Effector memory CD4-positive, alpha-beta T cell (primary cell): ENCODE results near the gene MCFD2.

ENCODE experiments used
- DNase-seq, 3 donors: peaks; one replicate each; pipeline ENCODE4 v3.0.0-alpha.2; 2020
- H3K27ac ChIP-seq: 2 replicates; pipeline ENCODE4 v1.7.0; 2013; ENCODE audit warnings: mild to moderate bottlenecking, low read length, moderate library complexity; ENCODE audit not compliant: insufficient read depth, poor library complexity, severe bottlenecking
- H3K27me3 ChIP-seq: replicated peaks from 2 replicates; pipeline ENCODE4 v1.7.0; 2013; ENCODE audit warnings: mild to moderate bottlenecking, low read length; ENCODE audit not compliant: insufficient read depth, control insufficient read depth, poor library complexity, severe bottlenecking
- H3K36me3 ChIP-seq: 2 replicates; pipeline ENCODE4 v1.7.0; 2013; ENCODE audit warnings: mild to moderate bottlenecking, low read length, moderate library complexity; ENCODE audit not compliant: control insufficient read depth, insufficient read depth
- H3K4me1 ChIP-seq: 2 replicates; pipeline ENCODE4 v1.7.0; 2013; ENCODE audit warnings: low read length, mild to moderate bottlenecking; ENCODE audit not compliant: control insufficient read depth, insufficient read depth, poor library complexity, severe bottlenecking
- H3K4me3 ChIP-seq: 2 replicates; pipeline ENCODE4 v1.7.0; 2013; ENCODE audit warnings: low read length, low read depth, mild to moderate bottlenecking; ENCODE audit not compliant: insufficient read depth, poor library complexity, severe bottlenecking
- H3K9me3 ChIP-seq: 2 replicates; pipeline ENCODE4 v1.7.0; 2013; ENCODE audit warnings: mild to moderate bottlenecking, low read length, moderate library complexity; ENCODE audit not compliant: control insufficient read depth

The MCFD2 gene

GRCh38 chr2:46875226-46875899, 40.2 kb downstream of the MCFD2 start:
- Histone ChIP-seq H3K9me3 (no peaks in the 10 kb centered on the region), H3K4me1 (no peaks in the 10 kb centered on the region), H3K27ac (no peak overlapping the region), H3K4me3 (no peak overlapping the region), H3K27me3 (no peaks in the 10 kb centered on the region), H3K36me3 (no peaks in the 10 kb centered on the region)
- no peak for DNase-seq

GRCh38 chr2:46874236-46874929, 41.2 kb downstream of the MCFD2 start:
- no peaks in the 10 kb centered on the region for H3K36me3 ChIP-seq
- H3K27me3 ChIP-seq = no peaks in the 10 kb centered on the region
- DNase-seq = no peak
- H3K4me3 ChIP-seq = no peak overlapping the region
- H3K9me3 ChIP-seq = no peaks in the 10 kb centered on the region
- H3K4me1 ChIP-seq = no peaks in the 10 kb centered on the region
- no peak overlapping the region for H3K27ac ChIP-seq

- no peak for DNase-seq
- Histone ChIP-seq H3K27me3 (no peaks in the 10 kb centered on the region), H3K9me3 (no peaks in the 10 kb centered on the region), H3K4me1 (no peaks in the 10 kb centered on the region), H3K36me3 (no peaks in the 10 kb centered on the region), H3K27ac (no peak overlapping the region), H3K4me3 (no peak overlapping the region)
Observed at GRCh38 chr2:46873604-46874068, 42.0 kb downstream of the MCFD2 start.

- no peaks in the 10 kb centered on the region for H3K36me3 ChIP-seq
- H3K4me3 ChIP-seq = no peak overlapping the region
- DNase-seq = no peak
- no peaks in the 10 kb centered on the region for H3K27me3 ChIP-seq
- H3K27ac ChIP-seq = no peak overlapping the region
- H3K4me1 ChIP-seq = no peaks in the 10 kb centered on the region
- H3K9me3 ChIP-seq = no peaks in the 10 kb centered on the region
Observed at GRCh38 chr2:46872902-46873603, 42.6 kb downstream of the MCFD2 start.

- DNase-seq = no peak
- Histone ChIP-seq H3K4me1 (no peaks in the 10 kb centered on the region), H3K9me3 (no peaks in the 10 kb centered on the region), H3K36me3 (no peaks in the 10 kb centered on the region), H3K27ac (no peak overlapping the region), H3K4me3 (no peak overlapping the region), H3K27me3 (no peaks in the 10 kb centered on the region)
Observed at GRCh38 chr2:46871976-46872381, 43.6 kb downstream of the MCFD2 start.

GRCh38 chr2:46870051-46870839, 45.4 kb downstream of the MCFD2 start:
- DNase-seq = no peak
- H3K36me3 ChIP-seq = no peaks in the 10 kb centered on the region
- no peaks in the 10 kb centered on the region for H3K4me1 ChIP-seq
- H3K4me3 ChIP-seq = no peak overlapping the region
- no peak overlapping the region for H3K27ac ChIP-seq
- no peaks in the 10 kb centered on the region for H3K9me3 ChIP-seq
- no peaks in the 10 kb centered on the region for H3K27me3 ChIP-seq

GRCh38 chr2:46869621-46870020, 46.0 kb downstream of the MCFD2 start:
- Histone ChIP-seq H3K9me3 (peaks cover 4% of the 10 kb centered on the region), H3K27ac (no peak overlapping the region), H3K36me3 (no peaks in the 10 kb centered on the region), H3K4me1 (no peaks in the 10 kb centered on the region), H3K4me3 (no peak overlapping the region), H3K27me3 (no peaks in the 10 kb centered on the region)
- DNase-seq = no peak

- H3K27ac ChIP-seq = no peak overlapping the region
- no peaks in the 10 kb centered on the region for H3K36me3 ChIP-seq
- H3K9me3 ChIP-seq = peaks cover 7% of the 10 kb centered on the region
- no peaks in the 10 kb centered on the region for H3K4me1 ChIP-seq
- no peak overlapping the region for H3K4me3 ChIP-seq
- no peaks in the 10 kb centered on the region for H3K27me3 ChIP-seq
- no peak for DNase-seq
Observed at GRCh38 chr2:46866770-46867246, 48.8 kb downstream of the MCFD2 start.

GRCh38 chr2:46865181-46865970, 50.2 kb downstream of the MCFD2 start:
- Histone ChIP-seq H3K4me1 (no peaks in the 10 kb centered on the region), H3K27me3 (no peaks in the 10 kb centered on the region)
- DNase-seq = no peak

More at GRCh38 chr2:46865181-46865970, 50.2 kb downstream of the MCFD2 start:
- Histone ChIP-seq H3K4me3 (no peak overlapping the region), H3K36me3 (no peaks in the 10 kb centered on the region), H3K9me3 (peaks cover 7% of the 10 kb centered on the region), H3K27ac (no peak overlapping the region)
